Kidney epithelial cell (primary cell): ENCODE data around the gene TRIM52. TPM values are rescaled to one million over a fixed set of nuclear protein-coding genes. Genes with fewer than 3 reads are reported as not detected.

Experiments used
- DNase-seq: peaks from one replicate; pipeline ENCODE4 v3.0.0-alpha.2; 2010; ENCODE audit warnings: low read depth
- H3K27me3 ChIP-seq: 2 replicates; pipeline ENCODE4 v1.6.0; 2011; ENCODE audit warnings: low read length; ENCODE audit not compliant: control insufficient read depth, insufficient read depth
- H3K36me3 ChIP-seq: 2 replicates; pipeline ENCODE4 v1.5.1; 2011; ENCODE audit warnings: low read length; ENCODE audit not compliant: control insufficient read depth, insufficient read depth
- H3K4me3 ChIP-seq: 2 replicates; pipeline ENCODE4 v1.5.1; 2011; ENCODE audit warnings: low read depth, mild to moderate bottlenecking, control low read depth, low read length
- total RNA-seq: library from RNA; depleted of rRNA; stranded (reverse); fragments of >200 nt; gene quantifications from 2 replicates; pipeline ENCODE4 v1.2.3, GENCODE V29; 2015
- TF ChIP-seq, protein P1 (sequence below): IDR thresholded peaks from 2 replicates; pipeline ENCODE4 v1.5.1; 2011; ENCODE audit warnings: mild to moderate bottlenecking, moderate library complexity, low read length, control low read depth, inconsistent platforms; ENCODE audit not compliant: insufficient read depth, poor library complexity, severe bottlenecking

TRIM52 gene
- total RNA-seq, 1 donor from 2014 or later = 6.0 TPM

DNA sequence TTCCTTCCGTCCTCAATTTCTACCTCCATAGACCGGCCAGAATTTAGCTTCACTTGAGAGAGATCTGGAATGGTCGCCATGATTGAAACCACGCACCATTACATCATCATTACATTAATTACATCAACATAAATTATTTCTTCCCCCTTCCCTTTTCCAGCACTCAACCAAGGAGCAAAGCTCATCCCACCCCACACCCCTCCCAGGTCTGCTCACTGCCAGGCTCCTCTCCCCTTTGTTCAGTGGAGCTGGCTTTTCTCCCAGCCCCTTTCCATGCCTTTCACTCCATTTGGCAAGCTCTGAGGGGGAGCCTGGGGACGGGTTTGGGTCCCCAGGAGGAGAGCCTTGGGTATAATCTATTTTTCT lies 25.6 kb downstream of the TRIM52 start:
- Histone ChIP-seq H3K36me3 (peaks cover 12% of the 10 kb centered on the region), H3K4me3 (no peak overlapping the region), H3K27me3 (no peaks in the 10 kb centered on the region)
- TF ChIP-seq, protein P1, sequence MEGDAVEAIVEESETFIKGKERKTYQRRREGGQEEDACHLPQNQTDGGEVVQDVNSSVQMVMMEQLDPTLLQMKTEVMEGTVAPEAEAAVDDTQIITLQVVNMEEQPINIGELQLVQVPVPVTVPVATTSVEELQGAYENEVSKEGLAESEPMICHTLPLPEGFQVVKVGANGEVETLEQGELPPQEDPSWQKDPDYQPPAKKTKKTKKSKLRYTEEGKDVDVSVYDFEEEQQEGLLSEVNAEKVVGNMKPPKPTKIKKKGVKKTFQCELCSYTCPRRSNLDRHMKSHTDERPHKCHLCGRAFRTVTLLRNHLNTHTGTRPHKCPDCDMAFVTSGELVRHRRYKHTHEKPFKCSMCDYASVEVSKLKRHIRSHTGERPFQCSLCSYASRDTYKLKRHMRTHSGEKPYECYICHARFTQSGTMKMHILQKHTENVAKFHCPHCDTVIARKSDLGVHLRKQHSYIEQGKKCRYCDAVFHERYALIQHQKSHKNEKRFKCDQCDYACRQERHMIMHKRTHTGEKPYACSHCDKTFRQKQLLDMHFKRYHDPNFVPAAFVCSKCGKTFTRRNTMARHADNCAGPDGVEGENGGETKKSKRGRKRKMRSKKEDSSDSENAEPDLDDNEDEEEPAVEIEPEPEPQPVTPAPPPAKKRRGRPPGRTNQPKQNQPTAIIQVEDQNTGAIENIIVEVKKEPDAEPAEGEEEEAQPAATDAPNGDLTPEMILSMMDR = no peak
- no peak for DNase-seq

DNA sequence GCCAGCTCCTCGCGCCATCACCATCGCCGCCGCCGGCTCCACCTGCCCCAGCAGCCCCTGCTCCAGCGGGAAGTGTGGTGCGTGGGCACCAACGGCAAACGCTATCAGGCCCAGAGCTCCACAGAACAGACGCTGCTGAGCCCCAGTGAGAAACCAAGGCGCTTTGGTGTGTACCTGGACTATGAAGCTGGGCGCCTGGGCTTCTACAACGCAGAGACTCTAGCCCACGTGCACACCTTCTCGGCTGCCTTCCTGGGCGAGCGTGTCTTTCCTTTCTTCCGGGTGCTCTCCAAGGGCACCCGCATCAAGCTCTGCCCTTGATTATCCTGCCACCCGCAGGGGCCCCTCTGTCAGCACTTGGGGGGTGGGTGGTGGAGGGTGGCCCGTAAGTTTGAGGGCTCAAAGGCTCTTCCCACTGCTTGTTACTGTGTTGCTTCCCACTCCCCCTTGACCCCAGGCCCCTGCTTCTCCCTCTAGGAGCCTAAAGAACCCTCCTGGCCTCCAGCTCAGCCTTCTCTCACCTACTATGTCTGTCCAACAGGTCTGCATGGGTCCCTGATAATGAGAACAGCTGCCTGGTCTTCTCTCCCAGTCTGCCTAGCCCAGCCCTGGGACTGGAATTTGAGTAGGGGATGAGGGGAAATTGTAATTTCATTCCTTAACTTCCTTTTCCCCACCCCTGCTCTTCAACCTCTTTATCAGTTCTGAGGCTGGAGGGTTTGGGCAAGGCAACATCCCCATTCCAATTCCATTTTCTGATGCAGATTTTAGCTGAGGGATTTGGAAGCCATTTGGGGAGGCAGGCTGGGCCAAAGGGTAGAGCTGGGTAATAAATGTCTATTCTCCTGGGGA lies 26.3 kb downstream of the TRIM52 start:
- Histone ChIP-seq H3K36me3 (peaks cover 12% of the 10 kb centered on the region), H3K4me3 (no peak overlapping the region), H3K27me3 (no peaks in the 10 kb centered on the region)
- TF ChIP-seq, protein P1 = no peak
- no peak for DNase-seq

DNA sequence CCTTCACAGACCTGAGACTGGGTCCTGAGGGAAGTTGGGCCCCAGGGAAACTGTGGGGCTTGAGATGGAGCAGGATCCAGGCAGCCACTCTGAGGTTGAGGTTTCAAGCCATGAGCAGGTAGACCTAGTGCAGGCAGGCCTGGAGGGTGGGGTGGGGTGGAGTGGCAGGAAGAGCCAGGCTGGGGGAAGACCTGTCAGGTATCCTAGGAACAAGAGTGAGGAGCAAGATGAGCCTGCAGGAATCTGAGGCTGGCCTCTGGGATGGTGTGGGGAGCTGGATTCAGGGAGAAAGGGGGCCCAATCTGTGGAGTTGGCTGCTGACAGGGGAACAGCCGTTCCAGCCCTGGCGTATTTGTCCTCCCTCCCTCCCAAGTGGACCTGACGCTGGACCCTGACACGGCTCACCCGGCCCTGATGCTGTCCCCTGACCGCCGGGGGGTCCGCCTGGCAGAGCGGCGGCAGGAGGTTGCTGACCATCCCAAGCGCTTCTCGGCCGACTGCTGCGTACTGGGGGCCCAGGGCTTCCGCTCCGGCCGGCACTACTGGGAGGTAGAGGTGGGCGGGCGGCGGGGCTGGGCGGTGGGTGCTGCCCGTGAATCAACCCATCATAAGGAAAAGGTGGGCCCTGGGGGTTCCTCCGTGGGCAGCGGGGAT lies 27.0 kb downstream of the TRIM52 start:
- TF ChIP-seq, protein P1 = no peak
- H3K27me3 ChIP-seq = no peaks in the 10 kb centered on the region
- no peak for DNase-seq
- peaks cover 10% of the 10 kb centered on the region for H3K36me3 ChIP-seq
- no peak overlapping the region for H3K4me3 ChIP-seq

DNA sequence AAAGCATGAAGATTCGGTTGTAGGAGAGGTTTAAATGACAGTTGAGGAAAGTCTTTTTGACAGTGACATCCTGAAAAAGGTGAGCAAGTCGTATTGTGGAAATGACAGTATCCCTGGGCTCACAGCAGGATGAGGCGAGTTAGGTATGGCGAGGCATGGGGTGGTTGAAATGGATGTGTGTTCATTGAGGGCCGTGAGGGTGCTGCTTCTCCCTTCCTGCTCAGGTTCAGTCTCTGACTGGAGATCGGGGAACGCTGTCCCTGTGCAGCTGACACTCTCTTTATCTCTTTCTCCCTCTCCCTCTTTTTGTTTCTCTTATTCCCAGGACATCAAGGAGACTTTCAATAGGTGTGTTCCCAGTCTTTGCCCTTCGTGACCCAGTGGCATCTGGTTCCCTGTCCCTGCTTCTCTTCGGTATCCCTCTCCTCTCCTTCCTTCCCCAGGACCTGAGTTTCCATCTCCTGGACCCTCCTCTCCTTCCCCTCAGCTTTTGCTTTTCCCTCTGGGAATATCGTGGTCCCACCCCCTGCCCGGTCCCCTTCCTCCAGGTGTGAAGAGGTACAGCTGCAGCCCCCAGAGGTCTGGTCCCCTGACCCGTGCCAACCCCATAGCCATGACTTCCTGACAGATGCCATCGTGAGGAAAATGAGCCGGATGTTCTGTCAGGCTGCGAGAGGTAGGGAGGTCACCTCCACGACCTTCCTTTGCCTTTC lies 27.7 kb downstream of the TRIM52 start:
- TF ChIP-seq, protein P1 = no peak
- Histone ChIP-seq H3K36me3 (peaks cover 10% of the 10 kb centered on the region), H3K27me3 (no peaks in the 10 kb centered on the region), H3K4me3 (no peak overlapping the region)
- no peak for DNase-seq

DNA sequence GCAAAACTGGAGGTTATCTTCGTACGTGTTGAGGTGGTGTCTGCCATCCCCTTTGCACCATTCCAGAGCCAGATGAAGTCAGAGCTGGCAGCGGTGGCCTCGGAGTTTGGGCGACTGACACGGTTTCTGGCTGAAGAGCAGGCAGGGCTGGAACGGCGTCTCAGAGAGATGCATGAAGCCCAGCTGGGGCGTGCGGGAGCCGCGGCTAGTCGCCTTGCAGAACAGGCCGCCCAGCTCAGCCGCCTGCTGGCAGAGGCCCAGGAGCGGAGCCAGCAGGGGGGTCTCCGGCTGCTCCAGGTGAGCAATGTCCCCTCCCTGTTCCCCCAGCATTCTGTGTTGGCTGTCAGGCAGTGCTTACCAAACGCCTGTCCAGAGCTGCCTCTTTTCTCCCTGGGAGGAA lies 28.4 kb downstream of the TRIM52 start:
- no peak overlapping the region for H3K4me3 ChIP-seq
- no peak for DNase-seq
- TF ChIP-seq, protein P1 = no peak
- peaks cover 7% of the 10 kb centered on the region for H3K36me3 ChIP-seq
- H3K27me3 ChIP-seq = no peaks in the 10 kb centered on the region
